Right lobe of liver (tissue), 4 donors: ENCODE data around the gene SPP1.

Experiments used
- POLR2A ChIP-seq: fragments of 450-650 bp; IDR thresholded peaks from one replicate; pipeline ENCODE4 v1.6.1; 2017; ENCODE audit warnings: antibody characterized with exemption, mild to moderate bottlenecking
- TF ChIP-seq, protein P1 (sequence below), 4 donors: fragments of 200-600 bp in 3 of 4; fragments of 450-650 bp in 1 of 4; IDR thresholded peaks; one replicate each; pipeline versions ENCODE4 v1.5.1 to v1.8.0; 2016 to 2022; ENCODE audit warnings: antibody characterized with exemption in 4 of 4, mild to moderate bottlenecking in 2 of 4
- donor health status: DM: no; HTN: no; CAD: no.
- donor health status: DM: no; HTN: no; CAD: no.
- donor health status: DM: no; HTN: yes; CAD: no.

GRCh38 chr4:88007304-88008121 lies 32.0 kb downstream of the SPP1 start, which contains the start of gene PKD2:
- peak; percentile 57 for TF ChIP-seq POLR2A
- TF ChIP-seq, protein P1, sequence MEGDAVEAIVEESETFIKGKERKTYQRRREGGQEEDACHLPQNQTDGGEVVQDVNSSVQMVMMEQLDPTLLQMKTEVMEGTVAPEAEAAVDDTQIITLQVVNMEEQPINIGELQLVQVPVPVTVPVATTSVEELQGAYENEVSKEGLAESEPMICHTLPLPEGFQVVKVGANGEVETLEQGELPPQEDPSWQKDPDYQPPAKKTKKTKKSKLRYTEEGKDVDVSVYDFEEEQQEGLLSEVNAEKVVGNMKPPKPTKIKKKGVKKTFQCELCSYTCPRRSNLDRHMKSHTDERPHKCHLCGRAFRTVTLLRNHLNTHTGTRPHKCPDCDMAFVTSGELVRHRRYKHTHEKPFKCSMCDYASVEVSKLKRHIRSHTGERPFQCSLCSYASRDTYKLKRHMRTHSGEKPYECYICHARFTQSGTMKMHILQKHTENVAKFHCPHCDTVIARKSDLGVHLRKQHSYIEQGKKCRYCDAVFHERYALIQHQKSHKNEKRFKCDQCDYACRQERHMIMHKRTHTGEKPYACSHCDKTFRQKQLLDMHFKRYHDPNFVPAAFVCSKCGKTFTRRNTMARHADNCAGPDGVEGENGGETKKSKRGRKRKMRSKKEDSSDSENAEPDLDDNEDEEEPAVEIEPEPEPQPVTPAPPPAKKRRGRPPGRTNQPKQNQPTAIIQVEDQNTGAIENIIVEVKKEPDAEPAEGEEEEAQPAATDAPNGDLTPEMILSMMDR (IDR thresholded peaks at IDR 0.05): no peak
